Neural cell (in vitro differentiated cells): ENCODE results near the gene HS3ST5. TPM values are rescaled to one million over a fixed set of nuclear protein-coding genes. Genes with fewer than 3 reads are reported as not detected.

Experiments used
- H2AFZ ChIP-seq: fragments of 200-600, 300-800 bp; sonication (generic), shearing (Covaris generic); 2 replicates; pipeline ENCODE4 v1.6.0; 2014; ENCODE audit warnings: low read depth, mild to moderate bottlenecking, antibody characterized with exemption, low read length, moderate library complexity
- H3F3A ChIP-seq: fragments of 200-600 bp; shearing (Covaris generic); 2 replicates; pipeline ENCODE4 v1.6.1; 2016; ENCODE audit warnings: mild to moderate bottlenecking, moderate library complexity, mixed read lengths, antibody characterized with exemption, low read length; ENCODE audit not compliant: insufficient read depth, poor library complexity, severe bottlenecking
- H3K27ac ChIP-seq: fragments of 200-600, 300-800 bp; sonication (generic), shearing (Covaris generic); 2 replicates; pipeline ENCODE4 v1.5.1; 2014; ENCODE audit warnings: mild to moderate bottlenecking, low read length, moderate library complexity
- H3K27me3 ChIP-seq: fragments of 300-800, 200-600 bp; sonication (generic), shearing (Covaris generic); 2 replicates; pipeline ENCODE4 v1.6.0; 2014; ENCODE audit warnings: mild to moderate bottlenecking, low read depth, low read length, moderate library complexity; ENCODE audit not compliant: insufficient read depth
- H3K36me3 ChIP-seq: fragments of 300-800, 200-600 bp; sonication (generic), shearing (Covaris generic); 2 replicates; pipeline ENCODE4 v1.5.1; 2014; ENCODE audit warnings: mild to moderate bottlenecking, antibody characterized with exemption, low read length, moderate library complexity; ENCODE audit not compliant: insufficient read depth
- H3K4me2 ChIP-seq: fragments of 300-800, 200-600 bp; sonication (generic), shearing (Covaris generic); 2 replicates; pipeline ENCODE4 v1.6.0; 2014; ENCODE audit warnings: mild to moderate bottlenecking, low read length
- H3K4me3 ChIP-seq: fragments of 300-800, 200-600 bp; sonication (generic), shearing (Covaris generic); 2 replicates; pipeline ENCODE4 v1.5.1; 2014; ENCODE audit warnings: mild to moderate bottlenecking, low read length, moderate library complexity
- H3K79me2 ChIP-seq: fragments of 200-600 bp; shearing (Covaris generic); replicated peaks from 2 replicates; pipeline ENCODE4 v1.6.0; 2014; ENCODE audit warnings: mild to moderate bottlenecking, low read length, moderate library complexity; ENCODE audit not compliant: insufficient read depth
- H3K9ac ChIP-seq: fragments of 300-800, 200-600 bp; sonication (generic), shearing (Covaris generic); 2 replicates; pipeline ENCODE4 v1.6.1; 2016; ENCODE audit warnings: mild to moderate bottlenecking, low read length, mixed read lengths
- H3K9me2 ChIP-seq: fragments of 200-600 bp; shearing (Covaris generic); 2 replicates; pipeline ENCODE4 v1.6.1; 2016; ENCODE audit warnings: mild to moderate bottlenecking, low read length, mixed read lengths; ENCODE audit not compliant: insufficient read depth
- H3K9me3 ChIP-seq: fragments of 200-600, 300-800 bp; sonication (generic), shearing (Covaris generic); 2 replicates; pipeline ENCODE4 v1.6.1; 2016; ENCODE audit warnings: mild to moderate bottlenecking, mixed run types, low read length, moderate library complexity, mixed read lengths
- H4K20me1 ChIP-seq: fragments of 200-600 bp; shearing (Covaris generic); 2 replicates; pipeline ENCODE4 v1.6.1; 2016; ENCODE audit warnings: mild to moderate bottlenecking, mixed run types; ENCODE audit not compliant: insufficient read depth
- CTCF ChIP-seq: fragments of 450-650 bp; IDR thresholded peaks from 2 replicates; pipeline ENCODE4 v1.5.1; 2014; ENCODE audit warnings: antibody characterized with exemption, mild to moderate bottlenecking, moderate library complexity; ENCODE audit not compliant: poor library complexity, severe bottlenecking
- MXI1 ChIP-seq: fragments of 450-650 bp; conservative IDR thresholded peaks from 2 replicates; pipeline ENCODE4 v1.6.1; 2014; ENCODE audit warnings: antibody characterized with exemption, mild to moderate bottlenecking; ENCODE audit not compliant: poor library complexity, severe bottlenecking
- POLR2AphosphoS5 ChIP-seq: IDR thresholded peaks from 2 replicates; pipeline ENCODE4 v1.6.1; 2012
- RAD21 ChIP-seq: fragments of 450-650 bp; conservative IDR thresholded peaks from 2 replicates; pipeline ENCODE4 v1.6.1; 2014; ENCODE audit warnings: antibody characterized with exemption, mild to moderate bottlenecking, moderate library complexity
- TAF1 ChIP-seq: IDR thresholded peaks from 2 replicates; pipeline ENCODE4 v1.6.1; 2012; ENCODE audit warnings: low read depth
- polyA plus RNA-seq: library from polyadenylated mRNA; depleted of rRNA; stranded (reverse); fragments of >200 nt; gene quantifications from 2 replicates; pipeline ENCODE4 v1.2.3, GENCODE V29; 2014
- small RNA-seq, 3 experiments: library from RNA; depleted of rRNA; stranded (forward); fragments of <200 nt; gene quantifications; one replicate each; pipeline ENCODE3, GENCODE V24; 2012

The HS3ST5 gene
- polyA plus RNA-seq, 1 donor from 2014 or later = not detected

GRCh38 chr6:114008331-114008730 is 334.5 kb downstream of the HS3ST5 start:
- no peaks in the 10 kb centered on the region for H3K9me2 ChIP-seq
- TF ChIP-seq TAF1 = no peak
- no peak overlapping the region for H3K4me2 ChIP-seq
- H2AFZ ChIP-seq = no peak overlapping the region
- H3K4me3 ChIP-seq = no peak overlapping the region
- H3K27me3 ChIP-seq = no peaks in the 10 kb centered on the region
- H3K27ac ChIP-seq = no peak overlapping the region
- H3F3A ChIP-seq = no peaks in the 10 kb centered on the region
- no peaks in the 10 kb centered on the region for H3K36me3 ChIP-seq
- H3K9ac ChIP-seq = no peak overlapping the region
- H3K79me2 ChIP-seq = no peaks in the 10 kb centered on the region
- H4K20me1 ChIP-seq = no peaks in the 10 kb centered on the region
- no peaks in the 10 kb centered on the region for H3K9me3 ChIP-seq

- H3K9me3 ChIP-seq = no peaks in the 10 kb centered on the region
- no peak overlapping the region for H3K27ac ChIP-seq
- no peak overlapping the region for H3K4me3 ChIP-seq
- no peak overlapping the region for H3K9ac ChIP-seq
- no peak overlapping the region for H3K4me2 ChIP-seq
- H3K27me3 ChIP-seq = no peaks in the 10 kb centered on the region
- H3K79me2 ChIP-seq = no peaks in the 10 kb centered on the region
- no peaks in the 10 kb centered on the region for H3K9me2 ChIP-seq
- no peaks in the 10 kb centered on the region for H3F3A ChIP-seq
- no peak for TF ChIP-seq POLR2AphosphoS5
- no peak for TF ChIP-seq RAD21
- TF ChIP-seq CTCF = no peak
- no peak for TF ChIP-seq MXI1
- no peaks in the 10 kb centered on the region for H3K36me3 ChIP-seq
- H4K20me1 ChIP-seq = no peaks in the 10 kb centered on the region
- no peak overlapping the region for H2AFZ ChIP-seq
These were observed 335.3 kb downstream of the HS3ST5 start for GRCh38 chr6:114007516-114007915.

Small RNA genes within 50 kb of the gene (small RNA-seq; reads per million reads assigned to genes)
- 0 reads per million in 3 experiments for gene RNA5SP213
